Ishikawa (cell line): ENCODE measurements around the gene UTF1.
A peak's percentile ranks its signal among the peaks of the same experiment; 100 is the strongest.

Experiments used
- CEBPB ChIP-seq: IDR thresholded peaks from 2 replicates; pipeline ENCODE4 v1.6.1; 2012
- CREB1 ChIP-seq: IDR thresholded peaks from 2 replicates; pipeline ENCODE4 v1.6.1; 2012; ENCODE audit warnings: low read depth
- EGR1 ChIP-seq: IDR thresholded peaks from 2 replicates; pipeline ENCODE4 v1.6.1; 2012
- EP300 ChIP-seq: IDR thresholded peaks from 2 replicates; pipeline ENCODE4 v1.6.1; 2012; ENCODE audit warnings: borderline replicate concordance
- FOXM1 ChIP-seq: IDR thresholded peaks from 2 replicates; pipeline ENCODE4 v1.6.1; 2012; ENCODE audit warnings: low read depth, borderline replicate concordance
- NFIC ChIP-seq: IDR thresholded peaks from 2 replicates; pipeline ENCODE4 v1.6.1; 2012
- RAD21 ChIP-seq: IDR thresholded peaks from 2 replicates; pipeline ENCODE4 v1.6.1; 2012; ENCODE audit warnings: low read depth
- TAF1 ChIP-seq: IDR thresholded peaks from 2 replicates; pipeline ENCODE4 v1.6.1; 2012; ENCODE audit warnings: low read depth, mild to moderate bottlenecking
- TCF12 ChIP-seq: IDR thresholded peaks from 2 replicates; pipeline ENCODE4 v1.6.1; 2012; ENCODE audit warnings: low read depth
- TEAD4 ChIP-seq: IDR thresholded peaks from 2 replicates; pipeline ENCODE4 v1.6.1; 2012
- YY1 ChIP-seq: IDR thresholded peaks from 2 replicates; pipeline ENCODE4 v1.6.1; 2012; ENCODE audit warnings: low read depth
- ZBTB7A ChIP-seq: IDR thresholded peaks from 2 replicates; pipeline ENCODE4 v1.6.1; 2012; ENCODE audit warnings: low read depth
- TF ChIP-seq, protein P1 (sequence below): IDR thresholded peaks from 2 replicates; pipeline ENCODE4 v1.6.1; 2012; ENCODE audit warnings: low read depth, mild to moderate bottlenecking
- TF ChIP-seq, protein P2 (sequence below): IDR thresholded peaks from 2 replicates; pipeline ENCODE4 v1.6.1; 2012
- TF ChIP-seq, protein P3 (sequence below): IDR thresholded peaks from 2 replicates; pipeline ENCODE4 v1.6.1; 2012

Gene UTF1

DNA sequence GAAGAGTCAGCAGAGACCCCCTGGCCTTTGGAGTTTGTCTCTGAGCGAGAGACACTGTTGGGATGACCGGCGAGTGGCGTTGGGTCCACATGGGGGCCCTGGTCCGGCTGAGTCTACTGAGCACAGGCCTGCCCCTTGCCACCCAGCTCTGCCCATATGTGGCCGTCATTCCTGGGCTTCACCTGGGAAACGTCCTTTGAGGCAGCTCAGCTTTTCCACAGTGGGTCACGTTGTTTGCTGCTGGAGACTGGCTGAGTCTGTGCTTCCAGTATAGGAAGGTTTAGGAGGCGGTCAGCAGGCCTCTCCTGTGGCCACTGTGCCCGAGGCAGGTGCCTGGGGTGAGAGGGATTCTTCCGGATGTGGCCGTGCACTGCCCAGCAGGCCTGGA is 29.6 kb downstream of the UTF1 start:
- TF ChIP-seq EP300: no peak
- TF ChIP-seq RAD21: no peak
- TF ChIP-seq TCF12: no peak
- no peak for TF ChIP-seq FOXM1

DNA sequence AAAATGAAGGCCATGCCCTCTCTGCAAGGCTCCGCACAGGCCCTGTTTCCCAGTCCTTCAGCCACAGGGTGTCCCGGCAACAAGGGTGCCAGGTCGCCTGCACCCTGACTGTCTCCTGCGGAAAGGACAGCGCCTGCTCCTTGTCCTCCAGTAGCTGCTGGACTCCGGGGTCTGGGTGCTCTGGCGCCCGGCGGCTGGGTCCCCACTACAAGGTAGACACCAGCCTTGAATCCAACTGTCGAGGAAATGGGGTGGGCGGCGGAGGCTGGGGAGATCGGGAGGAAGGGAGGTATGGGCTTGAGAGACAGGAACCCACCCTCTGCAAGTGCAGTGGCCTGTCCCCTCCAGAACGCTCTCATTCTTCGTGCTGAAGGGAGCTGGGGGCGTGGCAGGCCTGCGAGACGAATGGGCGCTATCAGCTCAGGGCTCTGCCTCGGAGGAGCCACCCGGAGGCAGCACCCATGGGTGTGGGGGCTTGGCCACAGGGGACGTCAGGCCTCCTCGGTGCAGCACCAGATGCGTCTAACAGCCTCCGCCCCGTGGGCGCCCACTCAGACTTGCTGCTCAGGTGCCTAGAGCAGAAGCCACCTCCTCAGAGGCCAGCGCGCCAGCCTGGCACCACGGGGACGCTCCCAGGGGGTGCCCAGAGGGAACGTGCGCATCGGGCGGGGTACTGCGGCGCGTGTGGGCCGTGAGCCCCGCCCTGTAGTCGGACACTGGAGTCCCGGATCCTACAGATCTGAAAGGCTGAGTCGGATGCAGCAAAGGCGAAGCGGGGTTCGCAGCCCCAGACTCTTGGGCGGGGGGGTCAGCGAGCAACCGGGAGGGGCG is 31.1 kb downstream of the UTF1 start:
- no peak; the same call in 1 of the 2 replicates for TF ChIP-seq TCF12
- TF ChIP-seq EGR1: no peak
- TF ChIP-seq, protein P1, sequence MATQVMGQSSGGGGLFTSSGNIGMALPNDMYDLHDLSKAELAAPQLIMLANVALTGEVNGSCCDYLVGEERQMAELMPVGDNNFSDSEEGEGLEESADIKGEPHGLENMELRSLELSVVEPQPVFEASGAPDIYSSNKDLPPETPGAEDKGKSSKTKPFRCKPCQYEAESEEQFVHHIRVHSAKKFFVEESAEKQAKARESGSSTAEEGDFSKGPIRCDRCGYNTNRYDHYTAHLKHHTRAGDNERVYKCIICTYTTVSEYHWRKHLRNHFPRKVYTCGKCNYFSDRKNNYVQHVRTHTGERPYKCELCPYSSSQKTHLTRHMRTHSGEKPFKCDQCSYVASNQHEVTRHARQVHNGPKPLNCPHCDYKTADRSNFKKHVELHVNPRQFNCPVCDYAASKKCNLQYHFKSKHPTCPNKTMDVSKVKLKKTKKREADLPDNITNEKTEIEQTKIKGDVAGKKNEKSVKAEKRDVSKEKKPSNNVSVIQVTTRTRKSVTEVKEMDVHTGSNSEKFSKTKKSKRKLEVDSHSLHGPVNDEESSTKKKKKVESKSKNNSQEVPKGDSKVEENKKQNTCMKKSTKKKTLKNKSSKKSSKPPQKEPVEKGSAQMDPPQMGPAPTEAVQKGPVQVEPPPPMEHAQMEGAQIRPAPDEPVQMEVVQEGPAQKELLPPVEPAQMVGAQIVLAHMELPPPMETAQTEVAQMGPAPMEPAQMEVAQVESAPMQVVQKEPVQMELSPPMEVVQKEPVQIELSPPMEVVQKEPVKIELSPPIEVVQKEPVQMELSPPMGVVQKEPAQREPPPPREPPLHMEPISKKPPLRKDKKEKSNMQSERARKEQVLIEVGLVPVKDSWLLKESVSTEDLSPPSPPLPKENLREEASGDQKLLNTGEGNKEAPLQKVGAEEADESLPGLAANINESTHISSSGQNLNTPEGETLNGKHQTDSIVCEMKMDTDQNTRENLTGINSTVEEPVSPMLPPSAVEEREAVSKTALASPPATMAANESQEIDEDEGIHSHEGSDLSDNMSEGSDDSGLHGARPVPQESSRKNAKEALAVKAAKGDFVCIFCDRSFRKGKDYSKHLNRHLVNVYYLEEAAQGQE: no peak
- TF ChIP-seq, protein P2, sequence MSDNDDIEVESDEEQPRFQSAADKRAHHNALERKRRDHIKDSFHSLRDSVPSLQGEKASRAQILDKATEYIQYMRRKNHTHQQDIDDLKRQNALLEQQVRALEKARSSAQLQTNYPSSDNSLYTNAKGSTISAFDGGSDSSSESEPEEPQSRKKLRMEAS: peak; percentile 65
- TF ChIP-seq, protein P3, sequence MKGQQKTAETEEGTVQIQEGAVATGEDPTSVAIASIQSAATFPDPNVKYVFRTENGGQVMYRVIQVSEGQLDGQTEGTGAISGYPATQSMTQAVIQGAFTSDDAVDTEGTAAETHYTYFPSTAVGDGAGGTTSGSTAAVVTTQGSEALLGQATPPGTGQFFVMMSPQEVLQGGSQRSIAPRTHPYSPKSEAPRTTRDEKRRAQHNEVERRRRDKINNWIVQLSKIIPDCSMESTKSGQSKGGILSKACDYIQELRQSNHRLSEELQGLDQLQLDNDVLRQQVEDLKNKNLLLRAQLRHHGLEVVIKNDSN: peak; percentile 9; the same call in 1 of the 2 replicates

DNA sequence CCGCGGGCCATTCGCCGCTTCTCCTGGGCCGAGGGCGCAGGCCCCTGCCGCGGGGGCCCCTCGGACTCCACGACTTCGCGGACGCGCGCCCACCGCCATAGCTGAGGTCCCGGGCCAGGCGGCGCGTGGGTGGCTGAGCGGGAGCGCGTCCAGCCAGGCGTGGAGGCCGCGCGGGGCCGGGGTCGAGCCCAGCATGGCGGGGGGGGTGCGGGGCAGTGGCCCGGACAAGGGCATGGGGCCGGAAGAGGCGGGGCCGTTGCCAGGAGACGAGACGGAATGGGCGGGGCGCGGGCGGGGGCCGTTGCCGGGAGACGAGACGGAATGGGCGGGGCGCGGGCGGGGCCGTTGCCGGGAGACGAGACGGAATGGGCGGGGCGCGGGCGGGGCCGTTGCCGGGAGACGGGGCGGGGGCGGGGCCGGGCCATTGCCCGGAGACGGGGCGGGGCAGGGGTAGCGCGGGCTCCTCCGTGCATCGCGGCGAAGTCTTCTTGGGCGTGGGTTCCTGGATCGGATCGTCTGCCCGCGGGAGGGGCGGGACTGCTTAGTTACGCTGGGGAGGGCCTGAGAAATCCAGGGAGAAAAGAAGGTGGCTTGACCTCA is 31.8 kb downstream of the UTF1 start:
- 0 out of 2 replicates have a peak, but pooled peaks have one; percentile 32 for TF ChIP-seq FOXM1
- TF ChIP-seq TAF1: no peak
- TF ChIP-seq, protein P1: no peak
- TF ChIP-seq ZBTB7A: peak; percentile 83; the same call in 1 of the 2 replicates
- TF ChIP-seq NFIC: no peak
- TF ChIP-seq, protein P3: no peak
- peak; percentile 79; the same call in 1 of the 2 replicates for TF ChIP-seq YY1
- TF ChIP-seq TEAD4: 0 out of 2 replicates have a peak, but pooled peaks have one; percentile 4
- TF ChIP-seq TCF12: no peak; the same call in 1 of the 2 replicates
- no peak for TF ChIP-seq RAD21
- TF ChIP-seq, protein P2: peak; percentile 43
- no peak for TF ChIP-seq EP300
- peak; percentile 78 for TF ChIP-seq EGR1

DNA sequence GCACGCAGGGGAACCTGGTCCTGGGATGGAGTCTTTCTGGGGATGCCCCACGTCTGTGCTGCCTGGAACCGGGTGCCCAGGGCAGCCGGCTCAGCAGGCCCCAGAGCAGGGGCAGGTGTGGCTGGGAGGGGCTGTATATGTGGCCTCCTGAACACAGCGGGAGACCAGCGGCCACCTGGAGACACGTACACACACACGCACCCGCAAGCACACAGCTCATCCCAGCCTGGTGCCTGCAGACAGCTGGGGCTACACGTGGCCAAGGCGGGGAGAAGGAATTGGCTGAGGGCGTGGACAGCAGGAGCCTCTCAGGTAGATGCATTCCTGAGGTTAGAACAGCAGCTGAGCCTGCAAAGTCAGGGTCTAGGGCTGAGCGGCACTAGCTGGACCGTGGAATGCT is 32.7 kb downstream of the UTF1 start:
- TF ChIP-seq, protein P3: no peak
- TF ChIP-seq TCF12: no peak
- no peak for TF ChIP-seq FOXM1
- TF ChIP-seq, protein P2: no peak
- TF ChIP-seq ZBTB7A: no peak
- no peak for TF ChIP-seq NFIC
- TF ChIP-seq TEAD4: no peak
- TF ChIP-seq YY1: no peak
- no peak for TF ChIP-seq EP300

DNA sequence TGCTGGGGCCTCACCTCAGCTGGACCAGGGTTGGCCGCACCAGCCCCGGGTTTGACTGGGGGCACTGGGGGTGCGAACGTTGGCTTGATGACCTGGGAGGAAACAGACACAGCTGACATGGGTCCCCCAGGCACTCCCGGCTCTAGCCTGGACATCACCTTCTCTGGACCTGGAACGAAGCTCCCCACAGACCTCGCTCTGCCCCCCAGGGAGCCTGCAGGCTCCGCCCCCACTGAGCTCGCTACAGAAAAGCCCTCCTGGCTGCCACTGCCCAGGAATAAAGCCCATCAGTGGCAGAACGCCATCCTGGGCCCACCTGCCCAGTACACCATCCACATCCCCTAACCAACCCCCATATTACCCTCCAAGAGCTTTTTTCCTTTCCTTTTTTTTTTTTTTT is 33.7 kb downstream of the UTF1 start:
- TF ChIP-seq TCF12 (no peak), RAD21 (no peak), TEAD4 (no peak), ZBTB7A (no peak), TAF1 (no peak), CEBPB (no peak), FOXM1 (no peak), CREB1 (no peak), YY1 (no peak), EGR1 (no peak), EP300 (no peak), NFIC (no peak)
- TF ChIP-seq, protein P1: no peak
- TF ChIP-seq, protein P3: no peak
- TF ChIP-seq, protein P2: no peak
